ENCODE results near the gene TOP2A.

Gene TOP2A

DNA sequence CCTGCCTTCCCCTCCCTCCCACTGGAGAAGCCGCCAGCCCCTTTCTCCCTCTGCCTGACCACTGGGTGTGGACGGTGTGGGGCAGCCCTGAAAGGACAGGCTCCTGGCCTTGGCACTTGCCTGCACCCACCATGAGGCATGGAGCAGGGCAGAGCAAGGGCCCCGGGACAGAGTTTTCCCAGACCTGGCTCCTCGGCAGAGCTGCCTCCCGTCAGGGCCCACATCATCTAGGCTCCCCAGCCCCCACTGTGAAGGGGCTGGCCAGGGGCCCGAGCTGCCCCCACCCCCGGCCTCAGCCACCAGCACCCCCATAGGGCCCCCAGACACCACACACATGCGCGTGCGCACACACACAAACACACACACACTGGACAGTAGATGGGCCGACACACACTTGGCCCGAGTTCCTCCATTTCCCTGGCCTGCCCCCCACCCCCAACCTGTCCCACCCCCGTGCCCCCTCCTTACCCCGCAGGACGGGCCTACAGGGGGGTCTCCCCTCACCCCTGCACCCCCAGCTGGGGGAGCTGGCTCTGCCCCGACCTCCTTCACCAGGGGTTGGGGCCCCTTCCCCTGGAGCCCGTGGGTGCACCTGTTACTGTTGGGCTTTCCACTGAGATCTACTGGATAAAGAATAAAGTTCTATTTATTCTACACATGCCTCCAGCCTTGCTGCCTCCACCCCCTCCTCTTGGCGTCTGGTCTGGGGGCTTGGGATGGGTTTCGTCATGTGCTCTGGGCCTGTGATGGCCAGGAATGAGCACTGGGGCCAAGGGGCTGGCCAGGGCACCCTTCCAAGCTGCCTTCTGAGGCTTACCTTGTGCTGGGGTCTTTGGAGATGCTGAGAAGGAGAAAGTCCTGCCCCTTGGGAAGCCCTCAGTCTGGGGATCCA is 60.5 kb downstream of the TOP2A start:
- DNase-seq = no peak

DNA sequence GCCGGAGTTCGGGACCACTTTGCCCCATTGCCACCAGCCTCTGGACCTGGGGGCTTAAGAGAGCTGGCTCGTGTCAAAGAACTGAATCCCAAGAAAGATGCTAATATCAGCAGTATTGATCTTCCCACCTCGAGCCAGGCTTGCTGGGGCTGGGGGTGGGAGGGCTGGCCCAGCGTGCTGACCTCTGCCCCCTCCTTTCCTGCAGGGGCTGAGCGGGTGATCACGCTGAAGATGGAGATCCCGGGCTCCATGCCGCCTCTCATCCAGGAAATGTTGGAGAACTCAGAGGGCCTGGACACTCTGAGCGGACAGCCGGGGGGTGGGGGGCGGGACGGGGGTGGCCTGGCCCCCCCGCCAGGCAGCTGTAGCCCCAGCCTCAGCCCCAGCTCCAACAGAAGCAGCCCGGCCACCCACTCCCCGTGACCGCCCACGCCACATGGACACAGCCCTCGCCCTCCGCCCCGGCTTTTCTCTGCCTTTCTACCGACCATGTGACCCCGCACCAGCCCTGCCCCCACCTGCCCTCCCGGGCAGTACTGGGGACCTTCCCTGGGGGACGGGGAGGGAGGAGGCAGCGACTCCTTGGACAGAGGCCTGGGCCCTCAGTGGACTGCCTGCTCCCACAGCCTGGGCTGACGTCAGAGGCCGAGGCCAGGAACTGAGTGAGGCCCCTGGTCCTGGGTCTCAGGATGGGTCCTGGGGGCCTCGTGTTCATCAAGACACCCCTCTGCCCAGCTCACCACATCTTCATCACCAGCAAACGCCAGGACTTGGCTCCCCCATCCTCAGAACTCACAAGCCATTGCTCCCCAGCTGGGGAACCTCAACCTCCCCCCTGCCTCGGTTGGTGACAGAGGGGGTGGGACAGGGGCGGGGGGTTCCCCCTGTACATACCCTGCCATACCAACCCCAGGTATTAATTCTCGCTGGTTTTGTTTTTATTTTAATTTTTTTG is 61.6 kb downstream of the TOP2A start:
- no peak for DNase-seq

DNA sequence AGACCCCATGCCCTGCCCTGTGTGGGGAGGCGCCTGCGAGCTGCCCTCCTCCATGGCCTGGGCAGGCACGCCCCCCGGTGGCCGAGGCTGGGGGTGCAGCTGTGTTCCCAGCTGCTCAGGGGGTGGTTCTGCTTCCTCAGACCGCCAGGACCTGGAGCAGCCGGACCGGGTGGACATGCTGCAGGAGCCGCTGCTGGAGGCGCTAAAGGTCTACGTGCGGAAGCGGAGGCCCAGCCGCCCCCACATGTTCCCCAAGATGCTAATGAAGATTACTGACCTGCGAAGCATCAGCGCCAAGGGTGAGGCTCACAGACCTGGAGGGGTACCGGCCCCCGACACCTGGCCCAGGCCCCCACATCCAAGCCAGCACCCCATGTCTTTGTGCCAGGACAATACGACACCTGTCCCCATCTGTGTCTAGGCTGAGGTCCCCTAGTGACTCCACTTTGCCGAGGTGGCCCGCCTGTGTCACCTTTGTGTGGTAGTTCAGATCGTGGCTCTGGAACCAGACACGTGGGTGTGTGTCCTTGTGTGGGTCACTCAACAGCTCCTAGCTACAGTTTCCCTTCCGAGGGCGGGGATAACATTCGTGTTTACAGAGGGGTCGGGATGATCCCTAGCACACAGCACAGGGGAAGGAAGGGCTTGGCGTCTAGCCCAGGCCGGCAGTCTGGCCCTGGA is 62.4 kb downstream of the TOP2A start:
- no peak for DNase-seq

DNA sequence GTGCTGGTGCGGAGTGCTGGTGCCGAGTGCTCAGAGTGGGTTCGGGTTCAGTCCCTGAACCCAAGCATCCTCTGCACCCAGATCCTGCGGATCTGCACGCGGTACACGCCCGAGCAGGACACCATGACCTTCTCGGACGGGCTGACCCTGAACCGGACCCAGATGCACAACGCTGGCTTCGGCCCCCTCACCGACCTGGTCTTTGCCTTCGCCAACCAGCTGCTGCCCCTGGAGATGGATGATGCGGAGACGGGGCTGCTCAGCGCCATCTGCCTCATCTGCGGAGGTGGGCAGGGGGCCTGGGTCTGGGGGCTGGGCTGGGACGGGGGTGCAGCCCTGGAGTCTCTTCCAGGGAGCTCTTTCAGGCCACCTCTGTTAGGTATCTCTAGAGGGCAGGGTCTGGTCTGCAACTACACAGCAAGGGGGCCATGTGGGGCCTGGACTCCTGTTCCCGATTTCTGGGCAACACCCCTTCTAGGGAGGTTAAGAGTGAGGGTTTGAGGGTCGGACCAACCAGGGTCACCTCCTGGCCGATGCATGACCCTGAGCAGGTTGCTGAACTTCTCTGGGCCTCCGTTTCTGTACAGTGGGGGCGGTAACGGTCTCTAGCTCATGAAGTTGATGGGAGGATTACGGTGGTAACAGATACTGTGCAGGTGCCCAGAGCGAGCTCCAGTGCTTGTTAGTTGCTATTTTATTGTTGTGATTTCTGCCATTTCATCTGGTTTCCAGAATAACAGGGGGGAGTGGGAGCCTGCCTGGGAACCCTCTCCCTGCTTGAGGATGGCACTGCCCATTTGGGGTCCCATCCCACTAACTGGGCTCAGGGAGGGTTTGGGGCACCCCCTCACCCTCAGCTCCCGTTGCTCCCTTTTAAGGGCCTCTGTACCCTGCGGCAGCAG is 63.2 kb downstream of the TOP2A start:
- no peak for DNase-seq

DNA sequence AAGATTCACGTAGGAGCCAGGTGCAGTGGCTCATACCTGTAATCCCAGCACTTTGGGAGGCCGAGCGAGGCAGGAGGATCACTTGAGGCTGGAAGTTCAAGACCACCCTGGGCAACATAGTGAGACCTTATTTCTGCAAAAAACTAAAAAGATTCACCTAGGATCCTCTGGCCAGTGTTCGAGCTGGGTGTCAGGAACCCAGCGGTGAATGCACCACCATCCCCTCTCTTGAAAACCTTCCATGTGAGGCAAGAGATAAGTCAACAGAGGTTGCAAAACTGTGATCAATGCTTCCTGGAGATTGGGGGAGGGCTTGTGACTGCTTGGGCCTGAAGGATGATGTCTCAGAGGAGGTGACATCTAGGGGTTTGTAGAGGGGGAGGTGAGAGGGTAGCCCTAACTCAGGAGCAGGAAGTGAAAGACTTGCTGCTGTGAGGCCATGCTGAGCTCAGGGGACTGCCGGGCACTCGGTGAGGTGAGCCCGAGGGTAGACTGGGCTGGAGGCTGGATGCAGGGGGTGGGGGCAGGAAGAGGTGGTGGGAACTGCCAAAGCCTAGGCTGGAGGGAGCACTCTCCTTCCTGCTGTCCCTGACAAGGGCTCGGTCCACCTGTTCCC is 64.8 kb downstream of the TOP2A start:
- DNase-seq = peak; percentile 91

DNA sequence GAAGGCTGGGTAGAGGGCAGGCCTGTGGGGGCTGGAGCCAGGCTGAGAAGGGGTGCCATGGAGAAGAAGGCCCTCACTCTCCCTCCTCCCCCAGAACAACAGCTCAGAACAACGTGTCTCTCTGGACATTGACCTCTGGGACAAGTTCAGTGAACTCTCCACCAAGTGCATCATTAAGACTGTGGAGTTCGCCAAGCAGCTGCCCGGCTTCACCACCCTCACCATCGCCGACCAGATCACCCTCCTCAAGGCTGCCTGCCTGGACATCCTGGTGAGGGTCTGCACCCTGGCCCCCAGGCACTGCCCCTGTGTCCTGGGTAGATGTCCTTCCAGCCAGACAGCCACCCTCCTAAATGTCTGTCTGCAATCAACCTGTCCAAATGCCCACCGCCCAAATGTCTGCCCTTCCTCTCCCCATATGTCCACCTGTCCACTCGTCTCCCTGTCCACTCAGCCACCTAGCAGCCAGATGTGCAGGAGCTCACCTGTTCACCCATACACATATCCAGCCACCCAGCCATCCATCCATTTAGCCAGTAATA is 65.4 kb downstream of the TOP2A start:
- DNase-seq = no peak

DNA sequence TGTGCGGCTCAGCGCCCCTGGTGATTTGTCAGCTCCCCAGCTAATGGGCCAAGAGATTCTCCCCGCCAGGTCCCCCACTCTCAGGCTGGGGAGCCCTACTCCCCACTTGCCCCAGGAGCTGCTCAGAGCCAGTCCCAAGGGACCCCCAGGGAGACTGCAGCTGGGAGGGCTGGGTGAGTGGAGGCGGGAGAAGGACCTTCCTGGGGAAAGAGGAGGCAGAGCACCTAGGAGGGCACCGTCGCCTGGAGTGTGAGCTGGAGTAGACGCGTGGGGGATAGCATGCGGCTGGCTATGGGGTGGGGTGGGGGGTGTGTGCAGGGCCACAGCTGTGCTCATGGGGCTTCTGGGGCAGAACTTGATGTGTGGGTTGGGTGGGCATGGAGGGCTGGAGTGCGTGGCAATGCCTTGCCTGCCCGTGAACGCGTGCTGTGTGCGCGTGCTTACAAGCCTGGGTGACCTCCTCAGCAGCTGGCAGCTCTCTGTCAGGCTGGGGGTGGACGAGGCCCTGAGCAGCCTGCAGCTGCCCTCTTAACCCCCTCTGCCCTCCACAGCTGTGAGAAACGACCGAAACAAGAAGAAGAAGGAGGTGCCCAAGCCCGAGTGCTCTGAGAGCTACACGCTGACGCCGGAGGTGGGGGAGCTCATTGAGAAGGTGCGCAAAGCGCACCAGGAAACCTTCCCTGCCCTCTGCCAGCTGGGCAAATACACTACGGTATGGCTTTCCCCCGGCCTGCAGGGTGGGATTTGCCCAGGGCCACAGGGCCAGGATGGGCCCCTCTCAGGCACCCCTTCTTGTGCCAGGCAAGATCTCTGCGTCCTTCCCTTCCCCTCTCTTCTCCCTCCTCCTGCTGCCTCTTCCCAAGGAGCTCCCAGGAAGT is 66.1 kb downstream of the TOP2A start:
- no peak for DNase-seq

DNA sequence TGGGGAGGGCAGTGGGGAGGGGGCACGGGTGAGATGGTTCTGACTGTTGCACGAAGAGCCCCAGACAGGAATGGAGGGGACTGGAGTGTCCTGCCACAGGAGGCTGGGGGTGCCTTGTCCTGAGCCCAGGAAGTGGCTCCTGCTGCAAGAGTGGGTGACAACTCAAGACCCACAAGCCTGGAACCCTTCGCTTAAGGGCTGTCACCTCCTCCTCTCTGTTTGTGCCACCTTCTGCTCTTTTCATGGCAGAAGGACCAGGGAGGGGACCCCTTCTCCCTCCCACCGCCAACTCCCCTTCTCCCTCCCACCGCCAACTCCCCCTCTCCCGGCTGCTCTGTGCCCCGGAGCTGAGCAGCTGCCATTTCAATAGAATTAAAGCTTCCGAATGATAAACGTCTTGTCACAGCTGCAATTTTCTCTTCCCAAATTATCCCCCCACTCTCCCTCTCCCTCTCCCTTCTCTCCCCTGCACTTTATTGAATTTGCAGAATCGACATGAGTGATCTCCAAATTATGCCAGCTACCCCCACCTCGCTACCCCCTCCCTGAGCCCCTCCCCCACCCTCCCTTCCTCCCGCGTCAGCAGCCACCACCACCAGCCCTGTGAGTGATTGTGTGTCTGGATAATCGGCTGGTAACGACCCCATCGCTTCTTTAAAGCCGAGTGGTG is 66.9 kb downstream of the TOP2A start:
- no peak for DNase-seq

DNA sequence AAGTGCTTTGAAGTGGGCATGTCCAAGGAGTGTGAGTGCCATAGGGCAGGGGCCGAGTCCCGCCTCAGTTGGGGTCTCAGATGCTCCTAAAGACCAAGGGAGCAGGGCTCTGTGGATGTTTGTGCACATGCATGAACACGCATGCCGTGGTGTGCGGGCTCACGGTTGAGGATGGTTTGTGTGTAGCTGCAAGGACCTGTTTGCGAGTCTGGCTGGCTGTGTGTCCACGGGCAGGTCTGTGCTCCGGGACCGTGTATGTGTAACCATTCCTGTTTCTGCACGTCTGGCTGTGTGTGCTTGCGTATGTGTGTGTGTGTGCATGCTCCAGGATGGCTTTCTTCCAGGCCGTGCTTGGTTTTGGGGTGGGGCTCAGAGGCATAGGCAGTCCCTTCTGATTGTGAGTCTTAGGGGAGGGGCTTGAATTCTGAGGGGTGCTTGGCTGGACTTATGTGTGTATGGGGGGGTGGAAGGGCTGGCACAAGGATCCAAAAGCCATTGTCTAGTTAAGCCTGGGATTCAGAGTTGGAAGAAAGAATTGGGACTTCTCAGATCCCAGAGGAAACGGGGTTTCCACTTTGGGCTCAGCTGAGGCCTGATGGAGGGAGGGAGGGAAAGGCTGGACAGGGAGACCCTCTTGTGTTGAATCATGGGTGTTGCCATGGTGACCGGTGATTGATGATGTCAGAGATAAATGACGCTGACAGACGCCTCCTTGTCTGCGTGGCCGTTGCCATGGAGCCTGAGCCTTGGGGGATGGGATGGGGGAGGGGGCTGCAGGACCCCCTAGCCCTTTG is 67.6 kb downstream of the TOP2A start:
- DNase-seq = no peak

DNA sequence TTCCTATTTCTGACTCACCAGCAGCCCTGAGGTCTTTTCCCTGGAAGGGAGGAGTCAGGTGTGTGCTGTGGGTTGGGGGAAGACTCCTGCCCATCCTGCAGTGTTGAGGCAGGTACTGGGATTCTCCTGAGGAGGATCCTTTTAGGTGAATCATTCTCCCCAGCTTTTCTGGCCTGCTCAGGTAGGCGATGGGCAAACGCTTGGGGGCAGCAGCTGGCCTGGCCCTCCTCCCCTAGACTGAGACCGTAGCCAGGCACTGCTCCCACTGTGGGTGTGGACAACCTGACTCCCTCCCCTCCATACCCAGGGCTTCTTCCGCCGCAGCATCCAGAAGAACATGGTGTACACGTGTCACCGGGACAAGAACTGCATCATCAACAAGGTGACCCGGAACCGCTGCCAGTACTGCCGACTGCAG is 68.2 kb downstream of the TOP2A start:
- no peak for DNase-seq

DNA sequence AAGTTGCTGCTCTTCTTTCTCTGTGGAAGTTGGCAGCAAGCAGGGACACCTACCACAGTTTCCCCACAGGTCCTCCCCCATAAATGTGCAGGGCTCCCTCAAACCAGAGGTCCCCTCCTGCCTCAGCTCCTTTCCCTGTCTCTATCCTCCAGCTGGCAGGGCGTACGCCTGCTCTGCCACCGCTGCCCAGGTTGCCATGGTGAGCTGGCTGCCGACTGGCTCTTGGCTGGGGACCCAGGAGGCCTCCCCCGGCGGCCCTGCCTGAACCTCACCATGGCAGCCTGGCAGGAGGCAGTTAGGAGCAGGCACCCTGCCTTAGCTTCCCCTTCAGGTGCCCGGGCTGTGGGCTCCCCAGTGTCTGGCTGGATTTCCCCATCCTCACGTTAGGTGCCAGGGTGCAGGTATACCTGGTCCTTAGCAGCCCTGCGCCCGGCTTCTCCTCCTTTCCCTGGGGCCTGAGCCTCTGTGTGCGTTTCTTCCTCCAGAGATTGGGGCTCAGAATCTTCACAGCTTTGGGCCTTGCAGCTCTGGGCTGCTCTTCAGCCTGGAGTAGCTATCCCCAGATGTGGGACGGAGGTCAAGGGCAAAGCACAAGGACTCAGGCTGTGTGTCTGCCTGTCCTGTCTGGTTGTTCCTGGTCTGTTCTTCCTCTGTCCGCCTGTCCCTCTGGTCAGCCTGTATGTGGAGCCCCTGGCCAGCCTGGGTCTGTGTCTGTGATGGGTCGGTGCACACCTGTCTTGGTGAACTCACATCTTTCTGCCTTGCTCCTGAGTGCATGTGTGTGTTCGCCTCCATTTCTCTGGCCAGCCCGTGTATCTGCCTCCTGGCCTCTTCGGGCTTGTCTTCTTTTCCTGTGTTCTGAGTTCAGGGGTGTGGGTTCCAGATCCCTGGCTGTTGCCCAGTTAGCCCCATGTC is 68.9 kb downstream of the TOP2A start:
- DNase-seq = no peak

DNA sequence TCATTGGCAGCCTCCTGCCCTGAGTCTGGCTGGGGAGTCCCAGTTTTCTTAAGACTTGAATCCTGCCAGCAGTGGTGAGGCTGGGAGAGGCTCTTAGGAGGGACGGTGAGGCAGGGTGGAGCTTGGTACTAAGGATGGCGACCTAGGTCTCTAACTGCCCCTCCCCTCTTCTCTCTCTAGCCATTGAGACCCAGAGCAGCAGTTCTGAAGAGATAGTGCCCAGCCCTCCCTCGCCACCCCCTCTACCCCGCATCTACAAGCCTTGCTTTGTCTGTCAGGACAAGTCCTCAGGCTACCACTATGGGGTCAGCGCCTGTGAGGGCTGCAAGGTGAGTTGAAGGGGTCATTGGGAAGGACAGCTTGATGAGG is 69.6 kb downstream of the TOP2A start:
- no peak for DNase-seq

DNA sequence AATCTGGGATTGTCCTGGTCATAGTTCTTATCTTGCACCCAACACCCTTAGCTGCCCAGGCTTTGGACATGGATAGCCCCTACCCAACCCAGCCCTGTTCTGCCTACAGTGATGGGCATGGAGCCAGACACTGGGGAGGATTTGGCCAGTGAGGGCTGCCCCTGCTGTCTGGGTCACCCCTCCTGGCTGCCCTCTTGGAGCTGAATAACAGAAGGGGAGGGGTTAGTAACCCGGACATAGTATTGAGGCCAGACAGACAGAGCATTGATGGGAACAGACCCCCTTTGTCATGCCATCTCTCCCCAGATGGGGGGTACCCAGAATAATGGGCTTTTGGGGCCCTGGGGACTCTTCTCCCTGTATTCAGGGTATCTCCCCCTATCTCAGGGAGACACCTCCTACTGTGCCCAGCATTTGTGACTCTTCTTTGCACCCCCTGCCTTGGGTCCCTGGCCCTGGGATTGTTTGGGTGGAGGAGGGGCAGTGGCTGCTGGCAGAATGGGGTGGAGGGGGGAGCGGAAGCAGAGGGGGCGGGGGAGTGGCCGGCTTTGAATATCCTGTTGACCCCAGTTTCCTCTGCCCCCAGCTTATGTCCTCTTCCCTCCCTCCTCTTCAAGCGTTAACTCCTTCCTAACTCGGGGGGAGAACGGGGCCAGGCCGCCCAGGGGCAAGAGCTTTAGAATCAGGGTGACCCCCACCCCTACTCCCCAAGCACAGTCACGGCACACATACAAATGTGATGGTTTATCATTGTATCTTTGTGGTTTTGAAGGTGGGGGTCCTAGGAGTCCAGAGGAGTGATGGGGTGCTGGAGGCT is 70.2 kb downstream of the TOP2A start:
- DNase-seq = no peak

DNA sequence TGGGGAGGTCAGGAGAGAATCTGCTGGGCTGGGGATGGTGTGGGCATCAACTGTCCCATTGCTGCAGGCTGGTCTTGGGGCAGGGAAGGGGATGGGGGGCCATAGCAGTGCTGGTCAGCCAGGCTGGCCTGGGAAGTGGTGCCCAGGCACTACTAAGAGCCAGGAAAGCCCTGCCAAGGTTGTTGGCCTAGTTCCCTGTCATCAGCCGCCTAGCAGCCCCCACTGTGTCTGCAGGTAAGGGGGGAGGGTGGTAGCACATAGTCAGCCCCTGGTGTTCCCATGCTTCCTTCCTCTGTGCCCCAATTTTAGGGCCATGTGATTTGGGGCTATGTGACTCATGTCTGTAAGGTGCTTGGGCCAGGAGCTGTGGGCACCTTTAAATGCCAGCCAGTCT is 70.9 kb downstream of the TOP2A start:
- no peak for DNase-seq

DNA sequence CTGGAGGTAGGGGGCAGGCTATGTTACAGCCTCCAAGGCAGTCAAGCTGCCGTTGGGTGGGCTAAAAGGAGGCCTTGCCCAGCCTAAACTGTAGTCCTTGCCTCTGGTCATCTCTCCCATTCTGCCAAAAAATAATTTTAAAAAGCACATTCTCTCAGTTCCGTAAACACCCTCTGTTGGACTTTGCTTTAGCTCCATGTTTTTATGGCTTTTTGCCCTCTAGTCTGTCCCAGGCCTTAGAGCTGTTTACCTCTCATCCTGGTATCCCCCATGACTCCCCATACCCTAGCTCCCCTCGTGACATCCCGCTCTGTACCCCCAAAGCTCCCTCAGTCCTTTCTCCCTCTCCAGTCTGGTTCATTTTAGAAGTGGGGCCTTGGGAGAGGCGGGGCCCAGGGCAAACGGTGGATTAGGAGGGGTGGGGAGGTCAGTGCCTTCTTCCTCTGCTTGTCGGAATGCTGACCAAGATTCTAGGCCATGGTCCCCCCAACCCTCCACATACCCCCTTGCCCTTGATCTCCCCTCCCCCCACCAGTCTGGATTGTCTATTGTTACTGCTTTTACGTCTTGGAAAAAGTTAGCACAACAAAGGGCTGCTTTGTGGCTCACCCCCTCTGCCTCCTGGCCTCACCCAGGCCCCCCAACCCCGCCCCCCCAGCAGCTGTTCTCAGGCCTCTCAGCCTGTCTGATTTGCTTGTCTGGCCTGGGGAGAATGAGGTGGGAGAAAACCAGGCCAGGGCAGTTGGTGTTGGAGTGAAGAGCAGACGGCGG is 71.5 kb downstream of the TOP2A start:
- no peak for DNase-seq

All from SIG-M5 (cell line).